Fibroblast of peridontal ligament (primary cell): Measurements from ENCODE around the gene ZNG1A.
"Not testable (repeated sequence)": the region's sequence is repeated elsewhere in the genome, so short reads cannot be mapped to it uniquely, and the experiment has no call there.

Source experiments
- DNase-seq: peaks from one replicate; pipeline ENCODE4 v3.0.0-alpha.2; 2010; ENCODE audit errors: extremely low read depth

ZNG1A gene

GRCh38 chr9:178970-179383 lies at the start of gene ZNG1A:
Gene ZNG1A (minus strand): TSS chr9:179056. CDS start chr9:178969, 87 bp downstream.
- peak; percentile 26 for DNase-seq

GRCh38 chr9:227860-228259 lies 49.0 kb upstream of the ZNG1A start:
- DNase-seq: no peak

GRCh38 chr9:224582-225520 lies 46.0 kb upstream of the ZNG1A start:
- no peak for DNase-seq

GRCh38 chr9:224026-224425 lies 45.2 kb upstream of the ZNG1A start:
- no peak for DNase-seq

GRCh38 chr9:223152-223551 lies 44.3 kb upstream of the ZNG1A start:
- no peak for DNase-seq

GRCh38 chr9:221989-222776 lies 43.3 kb upstream of the ZNG1A start:
- no peak for DNase-seq

GRCh38 chr9:219670-220365 lies 41.0 kb upstream of the ZNG1A start:
- DNase-seq: no peak

- DNase-seq: not testable (repeated sequence)
Measured at GRCh38 chr9:219036-219435, 40.2 kb upstream of the ZNG1A start.

- DNase-seq: no peak
Measured at GRCh38 chr9:217950-218349, 39.1 kb upstream of the ZNG1A start.

GRCh38 chr9:216866-217265 lies 38.0 kb upstream of the ZNG1A start:
- no peak for DNase-seq

- DNase-seq: no peak
Measured at GRCh38 chr9:215631-216155, 36.8 kb upstream of the ZNG1A start.

GRCh38 chr9:214648-215493 lies 36.0 kb upstream of the ZNG1A start, which contains the start of gene DOCK8:
Gene DOCK8 (plus strand): TSS chr9:214865. CDS start chr9:214977, 112 bp downstream.
- DNase-seq: no peak

- no peak for DNase-seq
Measured at GRCh38 chr9:214351-214647, 35.4 kb upstream of the ZNG1A start.

GRCh38 chr9:213901-214300 lies 35.0 kb upstream of the ZNG1A start:
- not testable (repeated sequence) for DNase-seq

- no peak for DNase-seq
Measured at GRCh38 chr9:212297-212696, 33.4 kb upstream of the ZNG1A start.

GRCh38 chr9:211557-211956 lies 32.7 kb upstream of the ZNG1A start:
- DNase-seq: no peak

GRCh38 chr9:211036-211435 lies 32.2 kb upstream of the ZNG1A start:
- no peak for DNase-seq

- no peak for DNase-seq
Measured at GRCh38 chr9:209143-209758, 30.4 kb upstream of the ZNG1A start.

GRCh38 chr9:206481-206880 lies 27.6 kb upstream of the ZNG1A start:
- DNase-seq: no peak

GRCh38 chr9:199601-200000 lies 20.7 kb upstream of the ZNG1A start:
- not testable (repeated sequence) for DNase-seq
